CMK (cell line): ENCODE results near the gene PLLP.

ENCODE experiments used
- DNase-seq: peaks from one replicate; pipeline ENCODE4 v3.0.0-alpha.2; 2010; ENCODE audit warnings: low read depth

Gene PLLP

DNA sequence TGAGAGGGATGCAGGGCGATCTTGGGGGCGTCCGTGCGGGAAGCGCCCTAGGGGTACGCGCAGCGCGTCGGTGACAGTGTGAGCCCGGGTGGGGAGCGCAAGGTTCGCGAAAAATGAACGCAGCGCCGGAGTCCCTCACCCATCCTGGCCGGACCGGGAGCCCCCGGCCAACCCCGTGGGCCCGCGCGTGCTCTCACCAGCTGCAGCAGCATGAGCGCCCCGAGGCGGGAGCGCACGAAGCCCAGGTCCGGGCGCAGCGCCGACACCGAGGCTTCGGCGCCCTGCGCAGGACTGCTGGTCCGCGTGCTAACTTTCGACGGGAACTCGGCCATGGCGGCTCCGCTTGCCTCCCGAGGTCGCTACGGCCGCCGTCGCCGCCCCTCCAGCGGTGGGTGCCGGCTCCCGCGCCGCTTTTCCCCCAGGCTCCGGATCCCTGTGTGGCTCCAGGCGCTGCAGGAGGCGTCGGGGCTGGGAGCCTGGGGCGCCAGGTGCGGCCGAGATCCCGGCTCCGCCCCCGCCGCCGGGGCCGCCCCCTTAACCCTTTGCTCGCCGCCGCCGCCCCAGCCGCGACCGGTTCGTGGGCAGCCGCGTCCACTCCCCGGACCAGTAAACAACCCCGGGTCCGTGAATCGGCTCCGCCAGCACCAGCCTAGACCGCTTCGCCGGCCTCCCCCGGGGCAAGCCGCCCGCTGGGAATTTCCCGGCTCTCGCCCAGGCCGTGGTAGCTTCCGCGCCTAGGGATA is at the start of gene PLLP:
TSS of gene PLLP (minus strand) at position 464 of the 743 bp plus-strand sequence. CDS start at position 332, 132 bp downstream.
- no peak for DNase-seq

DNA sequence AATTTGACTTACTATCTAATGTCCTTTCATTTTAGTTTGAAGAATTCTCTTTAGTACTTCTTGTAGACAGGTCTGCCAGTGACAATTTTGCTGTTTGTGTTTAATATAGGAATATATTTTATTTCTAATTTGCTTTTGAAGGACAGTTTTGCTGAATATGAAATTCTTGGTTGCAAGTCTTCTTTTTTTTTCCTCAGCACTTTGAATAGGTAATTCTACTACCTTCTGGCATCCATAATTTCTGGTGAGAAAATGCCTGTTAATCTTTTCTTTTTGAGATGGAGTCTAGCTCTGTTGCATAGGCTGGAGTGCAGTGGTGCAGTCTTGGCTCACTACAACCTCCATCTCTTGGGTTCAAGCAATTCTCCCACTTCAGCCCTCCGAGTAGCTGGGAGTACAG is 48.9 kb upstream of the PLLP start:
- no peak for DNase-seq

GRCh38 chr16:57331355-57331754 is 46.9 kb upstream of the PLLP start:
- no peak for DNase-seq

DNA sequence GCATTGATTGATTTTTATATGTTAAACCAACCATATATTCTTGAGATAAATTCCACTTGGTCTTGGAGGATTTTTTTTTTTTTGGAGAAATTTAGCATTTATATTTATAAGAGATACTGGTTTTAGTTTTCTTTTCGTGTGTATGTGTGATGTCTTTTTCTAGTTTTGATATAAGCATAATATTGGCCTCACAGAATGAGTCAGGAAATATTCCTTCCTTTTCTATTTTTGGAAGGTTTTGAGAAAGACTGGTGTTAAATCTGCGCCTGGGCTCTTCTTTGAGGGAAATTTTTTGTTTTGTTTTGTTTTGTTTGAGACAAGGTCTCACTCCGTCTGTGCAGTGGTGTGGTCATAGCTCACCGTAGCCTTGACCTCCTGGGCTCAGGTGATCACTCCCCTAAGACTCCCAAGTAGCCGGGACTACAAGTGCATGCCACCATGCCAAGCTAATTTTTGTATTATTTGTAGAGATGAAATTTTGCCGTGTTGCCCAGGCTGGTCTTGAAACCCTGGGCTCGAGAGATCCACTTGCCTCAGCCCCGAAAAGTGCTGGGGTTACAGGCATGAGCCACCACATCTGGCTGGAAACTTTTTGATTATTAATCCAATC is 45.4 kb upstream of the PLLP start:
- DNase-seq = no peak

DNA sequence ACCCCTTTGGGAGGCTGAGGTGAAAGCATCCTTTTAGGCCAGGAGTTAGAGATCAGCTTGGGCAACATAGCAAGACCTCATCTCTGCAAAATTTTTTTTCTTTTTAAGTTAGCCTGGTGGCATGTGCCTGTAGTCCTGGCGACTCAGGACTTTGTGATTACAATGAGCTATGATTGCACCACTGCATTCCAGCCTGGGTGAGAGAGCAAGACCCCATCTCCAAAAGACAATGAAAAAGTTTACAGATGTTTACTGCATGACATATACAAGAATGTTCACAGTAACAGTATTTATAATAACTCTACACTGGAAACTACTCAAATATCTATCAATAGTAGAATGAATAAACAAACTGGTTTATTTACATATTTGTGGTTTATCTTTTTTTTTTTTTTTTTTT is 41.0 kb upstream of the PLLP start:
- no peak for DNase-seq

- no peak for DNase-seq
These were observed 40.3 kb upstream of the PLLP start for GRCh38 chr16:57324749-57325148.

GRCh38 chr16:57319646-57320045 is 35.2 kb upstream of the PLLP start:
- DNase-seq = no peak

DNA sequence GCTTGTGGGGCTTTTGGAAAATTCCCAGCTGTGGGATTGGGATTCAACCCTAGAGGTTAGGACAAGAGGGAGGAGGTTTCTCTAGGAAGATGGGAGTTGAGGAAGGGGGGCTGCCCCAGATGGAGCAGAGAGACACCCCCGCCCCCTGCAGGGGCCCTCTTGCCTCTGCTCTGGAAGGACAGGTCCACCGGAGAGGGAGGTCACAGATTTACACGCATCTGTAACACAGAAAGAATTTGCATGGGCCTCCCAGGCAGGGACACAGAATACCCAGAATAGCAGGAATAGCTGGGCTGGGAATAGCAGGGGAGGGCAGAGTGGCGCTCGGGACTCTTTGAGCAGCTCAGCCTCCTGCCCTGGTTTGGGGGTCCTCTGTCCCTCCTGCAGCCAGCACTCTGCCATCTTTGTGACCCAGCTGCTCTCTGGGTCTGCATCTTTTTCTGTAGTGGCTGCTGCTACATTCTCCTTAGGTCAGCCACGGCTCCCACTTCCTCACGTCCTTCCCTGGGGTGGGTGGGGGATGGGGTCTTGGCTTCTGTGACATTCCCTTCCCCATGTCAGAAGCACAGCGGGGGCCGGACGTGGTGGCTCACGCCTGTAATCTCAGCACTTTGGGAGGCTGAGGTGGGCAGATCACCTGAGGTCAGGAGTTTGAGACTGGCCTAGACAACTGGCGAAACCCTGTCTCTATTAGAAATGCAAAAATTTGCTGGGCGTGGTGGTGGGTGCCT is 33.9 kb upstream of the PLLP start:
- DNase-seq = no peak

DNA sequence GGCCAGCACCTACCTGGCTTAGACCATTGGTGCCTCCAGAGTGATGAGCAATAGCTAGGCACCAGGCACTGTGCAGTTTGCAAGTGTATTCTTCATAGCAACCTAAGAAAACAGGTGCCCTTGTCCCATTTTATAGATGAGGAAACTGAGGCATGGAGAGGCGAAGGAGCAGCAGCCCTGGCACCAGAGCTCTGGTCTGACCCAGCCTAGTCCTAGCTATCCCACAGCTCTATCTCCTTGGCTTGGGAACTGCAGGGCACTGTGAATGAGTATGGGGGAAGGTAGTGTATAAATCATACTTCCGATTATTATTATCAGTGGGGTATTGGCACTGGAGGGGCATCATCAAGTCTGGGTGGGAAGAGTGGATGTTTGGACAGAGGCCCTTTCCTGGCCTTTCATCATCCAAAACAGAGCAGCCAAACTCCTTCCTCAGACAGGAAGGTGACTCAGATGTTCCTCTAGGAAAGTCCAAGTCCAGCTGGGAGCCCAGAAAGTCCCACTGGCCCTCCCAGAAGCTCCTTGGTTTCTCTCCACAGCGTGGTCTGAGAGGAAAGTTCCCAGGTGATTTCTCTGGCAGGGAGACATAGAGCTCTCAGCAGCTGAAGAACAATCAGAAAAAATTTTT is 32.0 kb upstream of the PLLP start:
- no peak for DNase-seq

DNA sequence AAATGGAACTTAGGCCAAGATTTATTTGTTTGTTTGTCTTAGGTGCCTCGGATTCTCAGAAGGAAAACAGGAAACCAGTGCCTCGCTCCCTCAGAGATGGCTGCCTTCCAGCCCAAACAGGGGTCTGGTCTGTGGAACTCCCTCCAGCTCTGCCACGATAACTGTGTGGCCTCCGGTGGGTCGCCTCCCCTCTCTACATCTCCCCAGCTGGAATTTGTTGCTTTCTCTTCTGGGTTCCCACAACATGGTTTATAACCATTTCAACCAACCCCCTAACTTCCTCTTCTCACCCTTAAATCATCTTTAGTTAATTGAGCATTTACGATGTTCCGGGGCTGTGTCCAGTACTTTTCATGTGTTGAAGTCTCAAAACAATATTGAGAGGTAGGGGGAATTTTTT is 30.9 kb upstream of the PLLP start:
- no peak for DNase-seq

DNA sequence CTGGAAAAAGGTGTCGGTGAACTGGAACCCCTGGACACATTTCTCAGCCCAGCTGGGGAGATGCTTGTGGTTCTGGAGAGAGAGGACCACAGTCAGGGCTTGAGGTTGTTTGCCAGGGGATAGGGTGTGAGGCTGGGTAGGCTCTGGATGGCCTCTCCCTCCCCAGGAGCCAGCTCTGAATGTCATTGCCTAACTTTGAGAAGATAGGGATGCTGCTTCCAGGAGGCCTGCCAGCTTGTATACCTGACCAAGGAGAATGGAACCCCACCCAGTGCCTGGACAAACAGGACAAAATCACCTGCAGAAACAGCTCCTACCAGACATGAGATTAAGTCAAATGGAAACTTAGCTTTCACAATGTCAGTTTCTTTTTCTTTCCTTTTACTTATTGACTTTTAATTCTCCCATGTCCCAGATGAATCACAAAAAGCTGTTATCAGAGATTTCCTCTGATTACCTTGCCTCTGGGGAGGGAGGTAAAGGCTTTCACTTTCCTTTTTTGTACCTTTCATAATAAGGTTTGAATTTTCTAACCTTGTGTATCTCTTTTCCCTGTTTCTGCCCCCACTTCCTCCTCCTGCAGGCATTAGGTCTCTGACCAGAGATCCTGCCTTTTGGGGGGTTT is 29.8 kb upstream of the PLLP start:
- no peak for DNase-seq

DNA sequence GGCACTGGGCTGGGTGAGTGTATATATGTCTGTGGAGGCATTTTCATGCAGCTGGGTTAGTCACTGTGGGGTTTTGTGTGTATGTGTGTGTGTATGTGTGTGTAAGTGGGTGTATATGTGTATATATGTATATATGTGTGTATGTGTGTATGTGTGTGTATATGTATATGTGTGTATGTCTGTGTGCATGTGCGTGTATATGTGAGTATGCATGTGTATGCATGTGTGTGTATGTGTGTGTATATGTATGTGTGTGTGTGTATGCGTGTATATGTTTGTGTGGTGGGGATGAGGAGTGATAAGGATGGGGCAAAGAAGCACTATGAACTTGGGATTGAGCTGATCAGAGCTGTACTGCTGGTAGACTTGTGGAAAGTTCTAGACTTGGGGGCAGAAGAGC is 29.0 kb upstream of the PLLP start:
- DNase-seq = no peak

- no peak for DNase-seq
These were observed 26.3 kb upstream of the PLLP start for GRCh38 chr16:57310801-57311200.

- DNase-seq = no peak
These were observed 23.6 kb upstream of the PLLP start for GRCh38 chr16:57308041-57308440.

DNA sequence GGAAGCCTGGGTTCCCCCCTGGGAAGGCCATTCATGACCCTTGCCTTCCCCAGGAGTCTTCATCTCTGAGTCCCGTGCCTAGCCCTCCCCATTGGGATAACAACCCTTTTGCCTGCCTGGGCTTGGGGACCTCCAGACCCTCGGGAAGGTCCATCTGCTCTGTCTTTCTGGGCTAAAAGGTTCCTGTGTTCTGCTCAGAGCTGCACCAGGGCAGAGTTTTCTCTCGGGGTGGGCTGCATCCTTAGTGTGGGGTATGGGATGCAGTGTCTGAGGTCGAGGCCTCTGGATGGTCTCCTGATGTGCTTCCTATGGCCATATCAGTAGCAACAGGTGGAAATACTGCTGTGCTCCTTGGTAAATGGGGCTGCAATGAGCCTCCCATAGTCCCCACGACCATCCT is 22.9 kb upstream of the PLLP start:
- no peak for DNase-seq

DNA sequence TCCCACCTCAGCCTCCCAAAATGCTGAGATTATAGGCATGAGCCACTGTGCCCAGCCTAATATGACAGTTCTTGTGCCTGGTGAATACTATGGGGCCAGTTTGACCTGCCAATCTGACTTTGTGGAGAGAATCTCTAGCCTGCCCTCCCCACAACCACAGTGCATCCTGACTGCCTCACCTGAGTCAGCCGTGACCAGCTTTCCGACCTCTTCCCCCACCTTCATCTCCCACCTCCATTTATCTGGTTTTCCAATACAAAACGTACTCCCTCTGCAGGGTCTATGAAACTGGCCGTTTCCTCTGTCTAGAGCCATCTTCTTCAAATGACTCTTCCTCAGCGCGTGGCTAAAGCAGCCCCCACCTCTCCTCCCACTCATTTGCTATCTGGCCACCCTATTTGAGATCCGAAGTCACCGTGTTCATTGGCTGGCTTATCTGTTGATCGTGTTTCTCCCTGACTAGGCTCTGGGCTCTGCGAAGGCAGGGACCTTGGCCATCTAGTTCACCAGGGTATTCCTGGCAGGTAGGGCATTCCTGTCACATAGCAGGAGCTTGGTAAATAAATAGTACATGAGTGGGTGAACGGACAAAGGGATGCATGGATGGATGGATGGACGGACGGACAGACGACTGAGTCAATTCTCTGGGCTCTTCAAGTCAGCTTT is 22.3 kb upstream of the PLLP start:
- no peak for DNase-seq

GRCh38 chr16:57305159-57305811 is 20.8 kb upstream of the PLLP start:
- DNase-seq = no peak

DNA sequence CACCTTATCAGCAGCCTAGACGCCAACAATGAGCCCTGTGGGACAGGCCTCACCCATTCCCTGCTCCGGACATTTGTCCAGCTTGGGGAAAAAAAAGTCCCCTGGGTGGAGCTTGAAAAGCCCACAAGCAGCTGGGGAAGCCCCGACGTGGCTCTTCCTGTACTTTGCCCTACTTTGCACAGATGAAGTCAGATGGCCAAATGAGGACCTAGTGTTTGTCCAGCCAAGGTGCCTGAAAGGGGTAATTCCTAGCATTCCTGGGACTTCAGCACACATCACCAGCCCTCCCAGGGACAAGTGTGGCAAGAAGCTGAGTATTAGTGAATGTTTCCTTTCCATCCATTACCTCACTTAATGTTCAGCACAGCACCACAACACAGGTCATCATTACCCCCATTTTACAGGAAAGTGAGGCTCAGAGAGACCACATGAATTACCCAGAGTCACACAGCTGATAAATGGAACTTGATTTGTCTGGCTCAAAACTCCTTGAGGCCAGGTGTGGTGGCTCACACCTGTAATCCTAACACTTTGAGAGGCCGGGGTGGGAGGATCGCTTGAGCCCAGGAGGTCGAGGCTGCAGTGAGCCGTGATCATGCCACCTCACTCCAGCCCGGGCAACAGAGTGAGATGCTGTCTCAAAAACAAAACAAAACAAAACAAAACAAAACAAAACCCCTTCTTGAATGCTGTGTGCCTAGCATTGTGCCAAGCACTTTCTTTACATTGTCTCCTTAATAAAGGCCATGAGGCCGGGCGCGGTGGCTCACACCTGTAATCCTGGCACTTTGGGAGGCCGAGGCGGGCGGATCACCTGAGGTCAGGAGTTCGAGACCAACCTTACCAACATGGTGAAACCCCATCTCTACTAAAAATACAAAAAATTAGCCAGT is 19.9 kb upstream of the PLLP start:
- no peak for DNase-seq

DNA sequence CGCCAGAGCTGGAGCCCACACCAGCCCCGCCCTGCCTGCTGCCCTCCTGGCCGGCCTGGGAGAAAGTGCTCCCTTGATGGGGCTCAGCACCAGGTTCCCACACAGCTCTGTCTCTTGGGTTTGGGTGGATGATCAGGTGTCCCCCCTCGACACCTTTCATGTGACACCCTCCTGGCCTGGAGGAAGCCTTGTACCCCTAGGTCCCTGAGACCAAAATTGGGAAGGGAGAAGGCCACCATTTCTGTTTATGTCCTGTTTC is 19.4 kb upstream of the PLLP start:
- DNase-seq = no peak
